Testis (tissue), 3 donors: ENCODE measurements around the gene NKD1. TPM values are rescaled to one million over a fixed set of nuclear protein-coding genes. Genes with fewer than 3 reads are reported as not detected.

ENCODE experiments used
- DNase-seq: peaks from one replicate; pipeline ENCODE4 v3.0.0-alpha.2; 2019
- H3K27ac ChIP-seq, 2 donors: fragments of 200-600 bp; sonication (generic); one replicate each; pipeline ENCODE4 v1.5.1; 2019
- H3K27me3 ChIP-seq: fragments of 200-600 bp; sonication (generic); one replicate; pipeline ENCODE4 v1.5.1; 2019
- H3K36me3 ChIP-seq: fragments of 200-600 bp; sonication (generic); one replicate; pipeline ENCODE4 v1.5.1; 2017; ENCODE audit warnings: low read depth; ENCODE audit errors: missing control alignments
- H3K4me1 ChIP-seq: fragments of 200-600 bp; sonication (generic); one replicate; pipeline ENCODE4 v1.5.1; 2019
- H3K4me3 ChIP-seq, 2 donors: fragments of 200-600 bp; sonication (generic); one replicate each; pipeline ENCODE4 v1.5.1; 2017 to 2019
- H3K9me3 ChIP-seq: fragments of 200-600 bp; sonication (generic); one replicate; pipeline ENCODE4 v1.5.1; 2017
- CTCF ChIP-seq, 3 experiments: fragments of 450-650 bp in 2 of 3; fragments of 200-600 bp in 1 of 3; sonication (generic) in 1 of 3; IDR thresholded peaks; one replicate each; pipeline ENCODE4 v1.5.1; 2016 to 2019; ENCODE audit warnings: antibody characterized with exemption in 3 of 3, mild to moderate bottlenecking in 2 of 3, moderate library complexity in 1 of 3
- POLR2A ChIP-seq: fragments of 450-650 bp; IDR thresholded peaks from one replicate; pipeline ENCODE4 v1.6.1; 2017; ENCODE audit warnings: antibody characterized with exemption, mild to moderate bottlenecking, moderate library complexity
- WGBS, 2 donors: methylation state at CpG; one replicate each; pipeline ENCODE4 v1.1.5; 2018; 5-methylcytosine and 5-hydroxymethylcytosine counted together
- intact Hi-C: fragments of 100-400 bp; cut with DNase I; formaldehyde crosslinking; loops from one replicate; pipeline ENCODE4 v1.15.1; 2023; ENCODE audit warnings: low total_unique reads
- polyA plus RNA-seq: library from polyadenylated mRNA; stranded (reverse); fragments of 350-450 nt; fragmentation: Illumina TruSeq; extraction: RNeasy Lipid Tissue Mini Kit (QIAGEN cat#74804); gene quantifications from one replicate; pipeline ENCODE4 v1.2.3, GENCODE V29; 2014; ENCODE audit warnings: low read depth, low replicate concordance; ENCODE audit not compliant: insufficient read depth
- total RNA-seq, 2 donors: library from RNA; depleted of rRNA; stranded (reverse); fragments of >200 nt; gene quantifications; one replicate each; pipeline ENCODE4 v1.2.3, GENCODE V29; 2016

NKD1 gene
- total and polyA plus RNA-seq, 3 donors from 2014 or later = 5.9 to 14.4 (median 8.4) TPM

DNA sequence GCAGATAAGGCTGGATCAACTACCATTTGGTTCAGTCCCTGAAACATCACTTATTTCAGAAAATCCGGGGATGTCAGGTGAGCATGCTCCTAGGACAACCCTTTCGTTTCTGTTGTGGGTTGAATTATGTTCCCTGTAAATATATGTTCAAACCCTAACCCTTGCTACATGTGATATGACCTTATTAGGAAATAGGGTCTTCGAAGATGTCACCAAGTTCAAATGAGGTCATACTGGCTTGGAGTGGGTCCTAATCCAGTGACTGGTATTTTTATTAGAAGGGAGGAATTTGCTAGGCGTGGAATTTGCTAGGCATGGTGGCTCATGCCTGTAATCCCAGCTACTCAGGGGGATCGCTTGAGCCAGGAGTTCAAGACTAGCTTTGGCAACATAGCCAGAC lies 111.6 kb downstream of the NKD1 start:
- TF ChIP-seq POLR2A (no peak), CTCF (IDR thresholded peaks at IDR 0.05) (no peak)
- WGBS, 2 donors = 89 to 92% methylated on average over 5 of the region's 5 CpGs
- no peaks in the 10 kb centered on the region for H3K9me3 ChIP-seq
- no peaks in the 10 kb centered on the region for H3K27me3 ChIP-seq
- no peak for DNase-seq
- H3K4me3 ChIP-seq = no peak overlapping the region
- H3K4me1 ChIP-seq = no peaks in the 10 kb centered on the region
- H3K27ac ChIP-seq = no peak overlapping the region
- H3K36me3 ChIP-seq = no peaks in the 10 kb centered on the region
- intact Hi-C loops = loop anchor here (10.0 kb wide), 2 partner anchors 145 to 285 kb away; no protein-coding TSS in a partner anchor

GRCh38 chr16:50662306-50662940 lies 114.2 kb downstream of the NKD1 start:
- intact Hi-C loops = loop anchor here (10.0 kb wide), 2 partner anchors 142 to 288 kb away; no protein-coding TSS in a partner anchor
- 85 to 87% methylated on average over 10 of the region's 10 CpGs for WGBS, 2 donors
- DNase-seq = no peak
- no peak overlapping the region for H3K27ac ChIP-seq
- no peak overlapping the region for H3K4me3 ChIP-seq
- TF ChIP-seq POLR2A (no peak), CTCF (IDR thresholded peaks at IDR 0.05) (no peak)
- H3K27me3 ChIP-seq = no peaks in the 10 kb centered on the region
- H3K4me1 ChIP-seq = no peaks in the 10 kb centered on the region
- H3K36me3 ChIP-seq = no peaks in the 10 kb centered on the region
- H3K9me3 ChIP-seq = no peaks in the 10 kb centered on the region

- no peak for TF ChIP-seq POLR2A
- TF ChIP-seq CTCF (IDR thresholded peaks at IDR 0.05) = no peak
- intact Hi-C loops = loop anchor here (10.0 kb wide), 2 partner anchors 141 to 289 kb away; no protein-coding TSS in a partner anchor
- 80 to 83% methylated on average over 5 of the region's 5 CpGs for WGBS, 2 donors
- H3K36me3 ChIP-seq = no peaks in the 10 kb centered on the region
- no peaks in the 10 kb centered on the region for H3K4me1 ChIP-seq
- no peaks in the 10 kb centered on the region for H3K9me3 ChIP-seq
- H3K27ac ChIP-seq = no peak overlapping the region
- no peak overlapping the region for H3K4me3 ChIP-seq
- no peaks in the 10 kb centered on the region for H3K27me3 ChIP-seq
- DNase-seq = no peak
These were observed 116.1 kb downstream of the NKD1 start for GRCh38 chr16:50664270-50664669.

DNA sequence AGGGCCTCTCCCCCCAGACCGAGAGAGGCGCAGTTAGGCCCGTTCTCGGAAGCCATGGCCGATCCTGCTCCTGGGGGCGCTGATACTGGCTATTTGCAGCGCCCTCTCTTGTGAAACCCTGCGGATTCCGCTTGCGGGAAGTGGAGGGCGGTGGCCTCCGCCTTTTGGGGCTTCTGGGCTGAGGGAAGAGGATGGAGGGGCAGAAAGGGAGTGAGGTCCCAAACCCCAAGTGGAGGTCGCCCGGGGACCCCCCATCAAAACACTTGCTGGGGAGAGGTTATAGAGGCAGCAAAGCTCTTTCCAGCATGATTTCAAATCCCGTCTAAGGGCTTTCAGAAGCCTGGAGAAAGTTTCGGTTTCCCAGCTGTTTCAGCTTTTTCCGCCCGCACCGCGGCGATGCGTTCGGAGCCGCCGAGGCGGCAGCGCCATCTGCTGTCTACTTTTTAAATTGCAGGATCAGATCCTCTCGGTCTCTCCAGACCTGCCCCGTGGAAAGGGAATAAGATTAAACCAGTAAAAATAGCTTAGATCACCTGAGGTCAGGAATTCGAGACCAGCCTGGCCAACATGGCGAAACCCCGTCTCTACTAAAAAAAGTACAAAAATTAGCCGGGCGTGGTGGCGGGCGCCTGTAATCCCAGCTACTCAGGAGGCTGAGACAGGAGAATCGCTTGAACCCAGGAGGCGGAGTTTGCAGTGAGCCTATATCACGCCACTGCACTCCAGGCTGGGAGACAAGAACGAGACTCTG lies 117.1 kb downstream of the NKD1 start:
- Histone ChIP-seq H3K9me3 (no peaks in the 10 kb centered on the region), H3K4me1 (no peaks in the 10 kb centered on the region), H3K27me3 (no peaks in the 10 kb centered on the region), H3K27ac (peak overlapping the region in 1 of 2 donors; percentile 37), H3K4me3 (peak overlapping the region; percentile 31 to 50), H3K36me3 (no peaks in the 10 kb centered on the region)
- 11 to 14% methylated on average over 37 to 40 of the region's 40 CpGs for WGBS, 2 donors
- intact Hi-C loops = loop anchor here (10.0 kb wide), 2 partner anchors 139 to 291 kb away; no protein-coding TSS in a partner anchor
- DNase-seq = peak; percentile 89
- TF ChIP-seq POLR2A (no peak), CTCF (IDR thresholded peaks at IDR 0.05) (peak; percentile 70 to 94 (median 91))
